Activated CD8-positive, alpha-beta memory T cell treated with anti-CD3 and anti-CD28 coated beads, Interleukin-2, amount 50 U/mL, for 4 hours (primary cell): ENCODE results near the gene RABEP2.
"Not testable (repeated sequence)": the region's sequence is repeated elsewhere in the genome, so short reads cannot be mapped to it uniquely, and the experiment has no call there.

ENCODE experiments used
- DNase-seq: peaks from one replicate; pipeline ENCODE4 v3.0.0-alpha.2; 2020

Gene RABEP2

DNA sequence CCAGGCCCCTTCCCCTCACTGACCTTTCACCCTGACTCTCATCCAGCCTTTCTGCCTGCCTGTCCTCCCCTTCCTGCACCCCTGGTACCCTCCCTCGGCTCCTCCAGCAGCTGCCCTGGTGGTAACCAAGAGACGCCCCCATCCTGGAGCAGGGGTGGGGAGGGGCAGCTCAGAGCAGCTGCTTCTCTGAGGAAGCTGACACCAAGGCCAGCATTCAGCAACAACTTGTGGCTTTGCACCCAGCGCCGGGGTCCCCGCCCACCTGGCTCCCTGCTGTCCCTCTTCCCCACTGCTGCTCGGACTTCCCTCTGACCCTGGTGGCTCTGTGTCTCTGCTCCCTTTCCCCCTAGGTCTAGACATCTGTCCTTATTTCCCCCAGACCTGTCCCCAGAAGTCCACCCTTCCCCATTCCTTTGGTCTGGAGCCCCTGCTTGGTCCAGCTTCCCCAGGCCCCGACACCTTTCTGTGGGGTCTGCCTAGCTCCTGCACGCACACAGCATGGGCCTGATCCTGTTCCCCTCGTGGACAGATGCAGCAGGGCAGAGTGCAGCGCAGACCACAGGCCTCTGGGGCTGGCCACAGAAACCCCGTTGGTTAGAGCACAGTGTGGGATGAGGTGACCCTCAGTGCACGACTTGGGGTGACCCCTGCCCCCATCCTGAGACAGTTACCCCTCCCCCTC, 47.9 kb downstream of the RABEP2 start:
- no peak for DNase-seq

DNA sequence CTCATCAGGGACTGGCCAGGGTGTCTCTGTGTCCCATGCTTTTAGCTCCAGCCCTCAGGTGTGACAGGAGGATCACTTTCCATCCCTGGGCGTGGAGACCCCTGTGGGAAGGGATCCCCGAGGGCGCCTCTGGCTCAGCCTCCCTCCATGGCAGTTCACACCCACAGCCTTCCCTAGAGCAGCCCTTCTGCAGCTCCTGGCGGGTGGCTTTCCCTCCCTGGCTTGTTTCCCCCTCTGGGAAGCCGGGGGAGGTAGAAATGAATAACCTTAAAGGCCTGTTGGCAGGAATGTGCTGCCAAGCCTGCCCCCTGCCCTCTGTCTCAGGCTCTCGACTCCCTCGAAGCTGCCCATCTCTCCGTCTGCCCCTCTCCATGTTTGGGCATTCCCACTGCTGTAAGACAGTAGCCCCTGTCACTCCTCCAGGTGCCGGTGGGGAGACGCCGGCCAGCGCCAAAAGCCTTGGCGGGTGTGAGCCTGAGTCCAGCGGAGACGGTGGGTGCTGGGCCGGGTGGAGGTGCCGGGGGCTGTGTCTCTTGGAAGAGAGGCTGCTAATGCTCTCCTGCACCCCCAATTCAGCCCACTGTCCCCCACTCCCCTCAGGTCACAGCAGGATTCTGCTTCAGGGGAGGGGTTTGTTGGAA, 48.9 kb downstream of the RABEP2 start:
- DNase-seq: no peak

DNA sequence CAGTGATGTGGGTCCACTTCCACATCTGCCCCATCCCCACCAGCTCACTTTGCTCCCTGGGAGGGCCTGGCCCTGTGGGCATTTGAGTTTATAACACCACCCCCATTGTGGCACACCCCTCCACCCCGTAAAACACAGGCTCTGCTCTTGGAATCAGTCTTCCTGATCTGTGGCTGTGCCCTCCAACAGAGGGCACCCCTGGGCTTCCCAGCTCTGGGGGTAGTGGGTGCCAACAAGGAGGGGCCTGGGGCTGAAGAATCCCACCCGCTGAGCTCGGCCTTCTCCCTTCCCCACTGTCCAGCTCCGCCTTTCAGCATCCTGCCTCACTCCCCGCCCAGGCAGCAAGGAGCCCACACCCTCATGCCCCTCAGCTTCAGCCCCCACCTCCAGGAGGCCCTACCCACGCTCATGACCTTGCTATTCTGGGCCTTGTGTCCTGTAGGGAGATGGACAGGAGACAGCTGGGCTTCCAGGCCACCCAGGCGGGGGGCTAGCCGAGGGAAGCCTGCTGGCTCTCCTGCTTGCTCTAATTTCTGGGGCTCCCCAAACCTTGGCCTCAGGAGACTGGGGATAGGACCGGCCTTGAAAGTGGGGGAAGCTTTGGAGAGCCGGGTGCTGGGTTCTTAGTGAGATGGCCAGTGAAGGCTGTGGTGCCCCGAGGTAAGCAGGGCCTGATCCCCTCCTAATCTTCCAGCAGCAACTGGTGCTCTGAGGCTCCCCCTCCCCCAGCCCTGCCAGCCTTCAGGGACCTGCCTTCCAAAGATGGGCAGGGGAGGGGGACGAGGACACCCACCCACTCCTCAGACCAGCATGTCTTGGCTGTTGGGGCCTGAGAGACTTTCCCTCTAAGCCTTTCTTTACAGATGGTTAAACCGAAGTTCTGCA, 49.7 kb downstream of the RABEP2 start:
- DNase-seq: no peak

DNA sequence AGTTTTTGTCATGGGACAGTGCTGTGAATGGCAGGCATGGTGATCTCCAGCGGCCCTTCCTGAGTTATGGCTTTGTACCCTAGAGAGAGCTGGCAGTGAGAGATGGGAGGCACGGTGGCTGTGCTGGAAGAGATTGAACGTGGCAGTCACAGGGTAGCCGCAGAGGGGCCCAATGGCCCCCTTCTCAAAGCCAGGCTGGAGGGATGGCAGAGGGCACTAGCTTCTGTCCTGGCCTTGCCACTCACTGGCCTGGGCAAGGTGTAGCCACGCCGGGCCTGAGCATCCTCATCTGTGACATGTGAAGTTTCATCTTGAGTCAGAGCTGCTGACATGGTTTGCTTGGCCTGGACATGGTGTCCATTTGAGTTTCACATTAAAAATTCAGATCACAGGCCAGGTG, 50.6 kb downstream of the RABEP2 start:
- DNase-seq: no peak

DNA sequence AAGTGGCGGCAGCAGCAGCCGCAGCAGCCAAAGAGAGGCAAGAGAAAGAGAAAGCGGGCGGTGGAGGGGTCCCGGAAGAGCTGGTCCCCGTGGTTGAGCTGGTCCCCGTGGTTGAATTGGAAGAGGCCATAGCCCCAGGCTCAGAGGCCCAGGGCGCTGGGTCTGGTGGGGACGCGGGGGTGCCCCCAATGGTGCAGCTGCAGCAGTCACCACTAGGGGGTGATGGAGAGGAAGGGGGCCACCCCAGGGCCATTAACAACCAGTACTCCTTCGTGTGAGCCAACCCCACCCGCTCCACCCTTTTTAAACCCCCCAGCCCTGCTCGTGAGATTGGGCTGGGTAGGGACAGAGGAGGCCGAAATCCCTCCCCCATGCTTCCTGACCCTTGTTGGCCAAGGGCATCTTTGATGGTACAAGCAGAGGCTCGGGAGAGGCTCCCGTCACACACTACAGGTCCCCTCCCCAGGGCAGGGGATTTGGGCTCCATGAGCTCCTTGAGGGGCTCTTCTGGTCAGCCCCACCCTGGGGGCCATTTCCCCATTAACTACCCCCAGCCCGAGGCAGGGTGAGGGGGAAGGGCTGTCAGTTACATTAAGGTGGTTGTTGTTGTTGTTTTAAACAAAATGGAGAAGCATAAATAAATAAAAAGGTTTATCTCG, 51.4 kb downstream of the RABEP2 start:
- peak; percentile 62 for DNase-seq

DNA sequence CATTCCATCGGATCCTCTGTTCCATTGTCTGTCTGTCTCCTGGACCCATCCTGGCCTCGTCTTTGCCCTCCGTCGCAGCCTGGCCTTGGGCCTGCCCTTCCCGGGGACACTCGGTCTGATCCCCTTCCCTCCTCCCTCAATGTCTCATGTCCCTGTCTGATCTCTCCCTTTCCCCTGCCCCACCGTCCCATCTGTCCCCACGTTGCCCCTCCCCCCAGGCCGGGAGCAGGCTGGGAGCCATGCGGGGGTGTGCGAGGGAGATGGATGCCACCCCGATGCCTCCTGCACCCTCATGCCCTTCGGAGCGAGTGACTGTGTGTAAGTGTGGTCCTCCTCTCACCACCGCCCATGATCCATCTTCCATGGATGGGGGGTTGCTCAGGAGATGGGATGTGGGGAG, 52.1 kb downstream of the RABEP2 start:
- DNase-seq: no peak

DNA sequence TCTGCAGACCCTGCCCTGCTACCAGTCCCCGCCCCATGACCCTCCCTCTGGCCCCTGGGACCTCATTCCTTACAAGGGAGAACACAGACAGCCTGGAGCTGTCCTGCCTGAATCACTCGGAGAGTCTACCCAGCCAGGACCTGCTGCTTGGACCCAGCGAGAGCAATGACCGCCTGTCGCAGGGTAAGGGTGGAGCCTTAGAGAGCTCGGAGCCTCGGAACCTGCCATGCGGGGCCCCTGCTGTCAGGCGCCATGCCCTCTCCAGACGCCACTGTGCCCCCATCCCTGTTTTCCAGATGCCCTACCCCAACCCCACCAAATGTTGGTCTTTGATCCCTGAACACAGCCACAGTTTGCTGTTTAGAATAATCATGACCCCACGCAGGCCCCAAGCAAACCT, 55.8 kb downstream of the RABEP2 start:
- no peak for DNase-seq

DNA sequence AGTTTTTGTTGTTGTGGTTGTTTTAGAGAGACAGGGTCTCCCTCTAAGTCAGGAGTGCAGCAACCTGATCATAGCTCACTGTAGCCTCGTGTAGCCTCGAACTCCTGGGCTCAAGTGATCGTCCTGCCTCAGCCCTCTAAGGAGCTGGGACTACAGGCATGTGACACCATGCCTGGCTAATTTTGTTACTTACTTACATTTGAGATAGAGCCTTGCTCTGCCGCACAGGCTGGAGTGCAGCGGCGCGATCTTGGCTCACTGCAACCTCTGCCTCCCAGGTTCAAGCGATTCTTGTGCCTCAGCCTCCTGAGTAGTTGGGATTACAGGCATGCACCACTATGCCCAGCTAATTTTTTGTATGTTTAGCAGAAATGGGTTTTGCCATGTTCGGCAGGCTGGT, 57.4 kb downstream of the RABEP2 start:
- not testable (repeated sequence) for DNase-seq

DNA sequence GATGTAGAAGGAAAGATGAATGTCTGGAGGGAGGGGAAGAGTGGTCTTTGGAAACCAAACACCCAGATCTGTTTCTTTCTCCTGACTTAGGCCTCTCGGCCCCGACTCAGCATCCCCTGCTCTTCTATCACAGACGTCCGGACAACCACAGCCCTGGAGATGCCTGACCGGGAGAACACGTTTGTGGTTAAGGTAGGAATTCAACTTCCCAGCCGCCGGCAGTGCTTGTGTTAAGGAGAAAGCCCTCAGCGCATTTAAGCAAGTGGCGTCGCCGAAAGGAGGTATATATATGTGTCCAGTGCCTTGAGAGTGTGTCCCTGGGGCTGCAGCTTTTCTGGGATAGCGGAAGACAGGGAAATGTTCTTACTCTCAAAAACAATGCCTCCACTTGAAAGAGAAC, 57.8 kb downstream of the RABEP2 start:
- DNase-seq: no peak

DNA sequence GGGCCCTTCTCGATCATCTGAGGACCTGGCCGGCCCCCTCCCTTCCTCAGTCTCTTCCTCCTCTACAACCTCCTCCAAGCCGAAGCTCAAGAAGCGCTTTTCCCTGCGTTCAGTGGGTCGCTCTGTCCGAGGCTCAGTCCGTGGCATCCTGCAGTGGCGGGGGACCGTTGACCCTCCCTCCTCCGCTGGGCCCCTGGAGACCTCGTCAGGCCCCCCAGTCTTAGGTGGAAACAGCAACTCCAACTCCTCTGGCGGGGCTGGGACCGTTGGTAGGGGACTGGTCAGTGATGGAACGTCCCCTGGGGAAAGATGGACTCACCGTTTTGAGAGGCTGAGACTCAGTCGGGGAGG, 58.6 kb downstream of the RABEP2 start:
- no peak for DNase-seq

DNA sequence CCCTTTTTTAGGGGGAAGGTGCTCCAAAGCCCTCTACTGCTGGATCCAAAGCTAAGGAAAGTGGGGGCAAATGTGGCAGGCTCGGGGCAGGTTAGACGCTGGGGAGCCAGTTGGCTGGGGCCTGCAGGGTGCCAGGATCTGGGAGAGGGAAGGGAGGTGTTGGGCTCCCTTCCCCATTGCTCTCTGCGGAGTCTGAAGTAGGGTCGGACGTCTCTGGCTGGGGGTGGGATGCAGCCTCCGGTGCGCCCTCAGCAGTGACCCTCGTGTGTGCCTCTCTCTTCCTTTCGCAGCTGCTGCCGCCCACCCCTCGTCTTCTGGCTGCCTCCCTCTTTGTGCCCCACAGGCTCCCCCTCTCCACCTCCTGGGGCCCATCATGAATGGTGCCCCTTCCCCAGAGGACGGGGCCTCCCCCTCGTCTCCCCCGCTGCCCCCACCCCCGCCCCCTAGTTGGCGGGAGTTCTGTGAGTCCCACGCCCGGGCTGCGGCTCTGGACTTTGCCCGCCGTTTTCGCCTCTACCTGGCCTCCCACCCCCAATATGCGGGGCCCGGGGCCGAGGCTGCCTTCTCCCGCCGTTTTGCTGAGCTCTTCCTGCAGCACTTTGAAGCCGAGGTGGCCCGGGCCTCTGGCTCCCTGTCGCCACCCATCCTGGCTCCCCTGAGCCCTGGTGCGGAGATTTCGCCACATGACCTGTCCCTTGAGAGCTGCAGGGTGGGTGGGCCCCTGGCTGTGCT, 59.1 kb downstream of the RABEP2 start:
- no peak for DNase-seq

DNA sequence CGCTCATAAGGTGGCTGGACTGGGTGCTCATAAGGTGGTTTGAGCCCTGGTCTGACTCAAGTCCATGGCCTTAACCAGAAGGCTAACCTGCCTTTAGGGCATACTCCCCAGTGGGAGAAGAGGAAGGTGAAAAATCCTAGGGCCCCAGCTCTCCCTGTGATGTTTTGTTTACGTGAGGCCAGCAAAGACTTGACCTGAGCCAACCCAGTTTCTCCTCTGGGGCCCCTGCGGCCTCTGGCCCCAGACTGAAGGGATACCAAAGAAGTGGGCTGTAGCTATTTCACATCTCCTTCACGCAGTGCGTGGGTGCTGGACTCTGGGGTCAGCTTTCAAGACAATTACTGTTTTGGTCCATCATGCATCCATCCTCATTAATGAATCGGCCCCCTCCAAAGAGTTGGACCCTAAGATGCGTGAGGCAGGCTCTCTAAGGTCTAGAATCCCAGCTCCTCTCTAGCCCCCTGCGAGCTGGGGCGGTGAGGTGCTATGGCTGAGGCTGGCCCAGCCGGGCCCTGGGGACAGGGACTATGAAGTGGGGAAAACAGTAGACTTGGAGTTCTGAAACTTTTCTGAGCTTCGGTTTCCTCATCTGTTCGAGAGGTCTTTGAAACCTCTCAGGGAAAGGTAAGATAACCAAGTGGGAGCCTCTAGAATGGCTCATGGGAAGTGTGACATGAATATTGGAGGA, 59.9 kb downstream of the RABEP2 start:
- DNase-seq: no peak

DNA sequence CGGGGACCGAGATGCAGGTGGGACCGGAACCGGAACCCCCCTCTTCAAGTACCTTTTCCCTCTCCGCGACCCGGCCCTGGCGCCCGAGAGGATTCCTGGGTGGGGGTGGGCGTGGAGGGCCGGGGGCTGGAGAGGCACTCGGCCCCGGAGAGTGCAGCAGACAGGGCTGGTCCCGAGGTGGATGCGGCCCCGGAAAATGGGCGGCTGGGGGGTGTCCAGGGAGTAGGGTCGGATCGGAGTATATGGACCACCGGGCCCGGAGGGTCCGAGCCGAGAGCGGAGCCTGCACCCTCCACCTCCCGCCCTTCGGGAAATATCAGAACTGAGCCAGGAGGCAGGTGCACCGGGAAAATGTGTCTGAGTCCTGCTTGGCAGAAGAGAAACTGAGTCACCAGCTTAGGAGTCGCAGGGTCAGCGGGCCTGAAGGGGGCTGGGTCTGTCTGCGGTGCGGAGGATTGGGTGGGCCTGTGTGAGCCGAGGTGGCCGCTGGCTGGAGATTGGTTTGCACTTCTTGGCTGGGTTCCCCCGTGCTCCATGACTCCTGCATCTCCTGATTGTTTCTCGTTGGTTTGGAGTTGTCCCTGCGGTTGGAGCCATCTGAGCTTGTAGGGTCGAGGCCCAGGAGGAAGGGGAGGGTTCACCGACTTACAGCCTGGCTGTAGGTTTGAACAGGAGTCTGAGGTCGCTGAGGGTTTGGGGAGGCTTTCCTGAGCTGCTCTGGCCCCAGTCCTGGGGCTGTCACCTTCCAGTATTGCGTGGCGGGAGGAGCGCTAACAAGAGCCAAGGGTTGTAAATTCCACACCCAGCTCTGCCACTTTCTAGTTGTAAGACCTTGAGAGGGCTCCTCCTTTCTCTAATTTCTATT, 60.9 kb downstream of the RABEP2 start:
- DNase-seq: no peak

DNA sequence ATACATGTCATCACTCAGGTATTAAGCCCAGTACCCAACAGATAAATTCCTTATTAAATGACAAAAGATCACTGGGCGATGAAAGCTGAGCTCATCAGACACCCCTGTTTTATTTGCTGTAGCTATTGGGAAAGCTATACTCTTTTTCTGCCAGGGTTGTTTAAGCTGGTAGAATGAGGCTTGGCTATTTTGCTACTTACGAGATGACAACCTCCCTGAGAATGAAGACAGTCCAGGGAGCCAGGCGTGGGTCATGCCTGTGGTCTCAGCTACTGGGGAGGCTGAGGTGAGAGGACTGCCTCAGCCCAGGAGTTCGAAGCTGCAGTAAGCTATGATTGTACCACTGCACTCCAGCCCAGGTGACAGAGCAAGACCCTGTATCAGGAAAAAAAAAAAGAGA, 65.7 kb downstream of the RABEP2 start:
- no peak for DNase-seq

DNA sequence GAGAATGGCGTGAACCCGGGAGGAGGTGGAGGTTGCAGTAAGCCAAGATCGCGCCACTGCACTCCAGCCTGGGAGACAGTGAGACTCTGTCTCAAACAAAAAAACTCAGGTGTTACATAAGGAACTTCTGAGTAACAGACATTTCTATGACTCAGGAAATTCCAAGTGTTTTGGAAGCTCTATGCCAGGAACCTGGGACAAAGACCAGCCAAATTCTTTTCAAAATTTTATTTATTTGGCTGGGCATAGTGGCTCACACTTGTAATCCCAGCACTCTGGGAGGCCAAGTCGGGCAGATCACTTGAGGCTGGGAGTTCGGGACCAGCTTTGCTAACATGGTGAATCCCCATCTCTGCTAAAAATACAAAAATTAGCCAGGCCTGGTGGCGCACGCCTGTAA, 66.6 kb downstream of the RABEP2 start:
- no peak for DNase-seq
